Activated CD8-positive, alpha-beta T cell treated with anti-CD3 and anti-CD28 coated beads for 36 hours (primary cell): ENCODE data around the gene SIM1. TPM values are rescaled to one million over a fixed set of nuclear protein-coding genes. Genes with fewer than 3 reads are reported as not detected.

Experiments
- ATAC-seq: fragments of 200-7000 bp; cut with Tn5 transposase; one replicate; pipeline ENCODE4 v1.10.0; 2021; ENCODE audit warnings: mild to moderate bottlenecking, moderate library complexity
- CTCF ChIA-PET: fragments of 350-600 bp; sonication (Branson Sonifier 250); formaldehyde crosslinking; loops from one replicate; lab custom pipeline; 2021; ENCODE audit warnings: antibody characterized with exemption; lab: Charles Lee
- POLR2A ChIA-PET: fragments of 350-600 bp; sonication (Branson Sonifier 250); formaldehyde crosslinking; loops from one replicate; lab custom pipeline; 2021; ENCODE audit warnings: antibody characterized with exemption; lab: Charles Lee
- DNase-seq: peaks from one replicate; pipeline ENCODE4 v3.0.0-alpha.2; 2020
- H3K27ac Mint-ChIP-seq: one replicate; pipeline ENCODE4 v1.8.0; 2021; ENCODE audit warnings: mild to moderate bottlenecking, mixed read lengths
- H3K27me3 Mint-ChIP-seq: one replicate; pipeline ENCODE4 v1.8.0; 2021; ENCODE audit warnings: mixed read lengths
- H3K36me3 Mint-ChIP-seq: one replicate; pipeline ENCODE4 v1.8.0; 2021; ENCODE audit warnings: low read depth, mixed read lengths
- H3K4me1 Mint-ChIP-seq: one replicate; pipeline ENCODE4 v1.8.0; 2021; ENCODE audit warnings: low read depth, mixed read lengths
- H3K4me3 Mint-ChIP-seq: one replicate; pipeline ENCODE4 v1.8.0; 2021; ENCODE audit warnings: mild to moderate bottlenecking, moderate library complexity, mixed read lengths
- H3K9me3 Mint-ChIP-seq: one replicate; pipeline ENCODE4 v1.8.0; 2021; ENCODE audit warnings: mixed read lengths
- CTCF ChIP-seq: fragments of 200-600 bp; IDR thresholded peaks from one replicate; pipeline ENCODE4 v1.8.0; 2022; ENCODE audit warnings: antibody characterized with exemption, mild to moderate bottlenecking
- intact Hi-C: fragments of 100-400 bp; cut with micrococcal nuclease; formaldehyde crosslinking; loops from one replicate; pipeline ENCODE4 v1.10.0; 2022
- total RNA-seq, 2 experiments: library from RNA; stranded (reverse); gene quantifications; one replicate each; pipeline ENCODE4 v1.2.3, GENCODE V29; 2021

SIM1 gene
- total RNA-seq, 2 experiments from 2014 or later, result not detected

- TF ChIP-seq CTCF, result no peak
- H3K4me1 Mint-ChIP-seq, result no peaks in the 10 kb centered on the region
- peaks cover 7% of the 10 kb centered on the region for H3K27me3 Mint-ChIP-seq
- no peaks in the 10 kb centered on the region for H3K9me3 Mint-ChIP-seq
- DNase-seq (no peak), ATAC-seq (no peak)
- H3K36me3 Mint-ChIP-seq, result no peaks in the 10 kb centered on the region
- no peak overlapping the region for H3K27ac Mint-ChIP-seq
- ChIA-PET POLR2A (interaction anchor here (1.1 kb wide), 1 partner anchor 556 kb away, joined by 3 read pairs; no protein-coding TSS in a partner anchor), CTCF (no interaction called here)
- intact Hi-C loops, result no loop called here
- H3K4me3 Mint-ChIP-seq, result no peak overlapping the region
Measured at GRCh38 chr6:100427452-100427851, 37.3 kb downstream of the SIM1 start.

DNA sequence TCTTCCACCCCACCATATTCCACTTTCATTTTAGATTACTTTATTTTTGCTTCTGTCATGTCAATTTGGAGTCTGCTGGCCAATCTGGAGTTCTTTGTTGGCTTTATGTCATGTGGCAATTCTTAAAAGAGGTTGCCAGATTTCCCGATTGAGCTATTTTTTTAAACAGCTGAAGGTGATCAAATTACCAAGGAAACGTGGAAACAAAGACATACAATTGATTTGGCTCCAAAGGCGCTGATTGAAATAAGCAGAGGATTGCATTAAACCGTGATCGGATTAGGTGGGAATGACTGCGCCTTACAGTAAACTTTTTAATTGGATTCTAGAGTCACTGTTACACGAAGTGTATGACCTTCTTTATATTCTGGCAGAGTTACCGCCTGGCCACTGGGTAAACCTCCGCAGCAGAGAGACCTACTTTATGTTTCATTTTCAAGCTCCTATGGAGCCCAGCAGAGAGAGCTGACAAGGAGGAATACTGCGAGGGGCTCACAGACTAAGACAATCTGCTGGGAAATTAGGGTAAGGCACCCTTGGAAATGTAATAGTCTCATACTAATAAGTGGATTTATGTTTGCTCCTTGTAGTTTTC is 37.9 kb downstream of the SIM1 start:
- CTCF ChIA-PET, result no interaction called here

GRCh38 chr6:100426241-100426640 is 38.5 kb downstream of the SIM1 start:
- H3K4me1 Mint-ChIP-seq, result no peaks in the 10 kb centered on the region
- DNase-seq (no peak), ATAC-seq (no peak)
- no peak overlapping the region for H3K27ac Mint-ChIP-seq
- H3K9me3 Mint-ChIP-seq, result no peaks in the 10 kb centered on the region
- TF ChIP-seq CTCF, result no peak
- intact Hi-C loops, result no loop called here
- peaks cover 6% of the 10 kb centered on the region for H3K27me3 Mint-ChIP-seq
- no peak overlapping the region for H3K4me3 Mint-ChIP-seq
- no peaks in the 10 kb centered on the region for H3K36me3 Mint-ChIP-seq
- ChIA-PET POLR2A (no interaction called here), CTCF (no interaction called here)

More for the DNA sequence above, 37.9 kb downstream of the SIM1 start:
- no peaks in the 10 kb centered on the region for H3K9me3 Mint-ChIP-seq
- TF ChIP-seq CTCF, result no peak
- ATAC-seq, result no peak
- intact Hi-C loops, result no loop called here
- POLR2A ChIA-PET, result interaction anchor here (1.1 kb wide), 1 partner anchor 555 kb away, joined by 3 read pairs; no protein-coding TSS in a partner anchor
- no peaks in the 10 kb centered on the region for H3K36me3 Mint-ChIP-seq
- no peak overlapping the region for H3K27ac Mint-ChIP-seq
- no peak overlapping the region for H3K4me3 Mint-ChIP-seq
- H3K27me3 Mint-ChIP-seq, result peaks cover 6% of the 10 kb centered on the region
- no peaks in the 10 kb centered on the region for H3K4me1 Mint-ChIP-seq
- DNase-seq, result no peak

GRCh38 chr6:100420711-100421110 is 44.0 kb downstream of the SIM1 start:
- Mint-ChIP-seq H3K4me3 (no peak overlapping the region), H3K9me3 (no peaks in the 10 kb centered on the region), H3K27ac (no peak overlapping the region), H3K36me3 (no peaks in the 10 kb centered on the region), H3K4me1 (no peaks in the 10 kb centered on the region), H3K27me3 (peaks cover 4% of the 10 kb centered on the region)
- TF ChIP-seq CTCF, result no peak
- ChIA-PET CTCF (no interaction called here), POLR2A (no interaction called here)
- ATAC-seq (no peak), DNase-seq (no peak)
- intact Hi-C loops, result no loop called here

GRCh38 chr6:100417036-100417435 is 47.7 kb downstream of the SIM1 start:
- Mint-ChIP-seq H3K27ac (no peak overlapping the region), H3K4me3 (no peak overlapping the region), H3K27me3 (peaks cover 2% of the 10 kb centered on the region), H3K36me3 (no peaks in the 10 kb centered on the region), H3K9me3 (no peaks in the 10 kb centered on the region), H3K4me1 (no peaks in the 10 kb centered on the region)
- intact Hi-C loops, result no loop called here
- TF ChIP-seq CTCF, result no peak
- ChIA-PET CTCF (no interaction called here), POLR2A (no interaction called here)
- no peak for DNase-seq
- ATAC-seq, result no peak
